HG02678 (cell line): Measurements from ENCODE around the gene MANF.

Experiments
- ATAC-seq: cut with Tn5 transposase; IDR thresholded peaks from one replicate; pipeline ENCODE4 v1.9.1; 2021; ENCODE audit warnings: mild to moderate bottlenecking, moderate library complexity; ENCODE audit not compliant: unreplicated experiment

Gene MANF

GRCh38 chr3:51422211-51422610 lies 37.1 kb downstream of the MANF start:
- ATAC-seq = no peak

DNA sequence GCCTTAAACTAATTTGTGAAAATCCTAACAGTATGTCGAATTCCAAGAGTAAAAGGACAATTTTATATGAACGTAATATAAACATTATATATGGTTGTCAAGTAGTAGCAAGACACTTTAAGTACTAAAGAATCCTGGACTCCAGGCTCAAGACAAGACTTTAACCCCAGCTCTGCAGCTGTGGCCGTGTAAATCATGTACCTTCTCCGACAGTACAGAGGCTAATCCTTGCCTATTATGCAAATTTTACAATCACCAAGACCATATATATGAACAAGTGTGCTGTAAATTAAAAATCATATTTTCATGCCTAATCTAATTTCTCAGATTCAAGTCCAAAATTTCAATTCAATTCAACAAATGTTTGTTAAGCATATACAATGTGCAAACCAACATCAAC lies 41.8 kb downstream of the MANF start:
- no peak for ATAC-seq

- ATAC-seq = no peak
Measured at GRCh38 chr3:51429138-51429537, 44.0 kb downstream of the MANF start.

DNA sequence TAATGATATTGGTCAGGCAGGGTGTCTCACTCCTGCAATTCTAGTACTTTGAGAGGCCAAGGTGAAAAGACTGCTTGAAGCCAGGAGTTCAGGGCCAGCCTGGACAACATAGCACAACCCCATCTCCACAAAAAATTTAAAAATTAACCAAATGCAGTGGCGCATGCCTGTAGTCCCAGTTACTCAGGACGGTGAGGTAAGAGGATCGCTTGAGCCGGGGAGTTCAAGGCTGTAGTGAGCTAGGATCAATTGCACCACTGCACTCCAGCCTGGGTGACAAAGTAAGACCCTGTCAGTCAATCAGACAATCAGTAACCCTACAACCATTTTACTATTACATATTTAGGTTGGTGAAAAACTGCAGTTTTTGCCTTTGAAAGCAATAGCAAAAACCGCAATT lies 49.0 kb downstream of the MANF start:
- no peak for ATAC-seq

- ATAC-seq = no peak
Measured at GRCh38 chr3:51434746-51435327, 49.7 kb downstream of the MANF start.

DNA sequence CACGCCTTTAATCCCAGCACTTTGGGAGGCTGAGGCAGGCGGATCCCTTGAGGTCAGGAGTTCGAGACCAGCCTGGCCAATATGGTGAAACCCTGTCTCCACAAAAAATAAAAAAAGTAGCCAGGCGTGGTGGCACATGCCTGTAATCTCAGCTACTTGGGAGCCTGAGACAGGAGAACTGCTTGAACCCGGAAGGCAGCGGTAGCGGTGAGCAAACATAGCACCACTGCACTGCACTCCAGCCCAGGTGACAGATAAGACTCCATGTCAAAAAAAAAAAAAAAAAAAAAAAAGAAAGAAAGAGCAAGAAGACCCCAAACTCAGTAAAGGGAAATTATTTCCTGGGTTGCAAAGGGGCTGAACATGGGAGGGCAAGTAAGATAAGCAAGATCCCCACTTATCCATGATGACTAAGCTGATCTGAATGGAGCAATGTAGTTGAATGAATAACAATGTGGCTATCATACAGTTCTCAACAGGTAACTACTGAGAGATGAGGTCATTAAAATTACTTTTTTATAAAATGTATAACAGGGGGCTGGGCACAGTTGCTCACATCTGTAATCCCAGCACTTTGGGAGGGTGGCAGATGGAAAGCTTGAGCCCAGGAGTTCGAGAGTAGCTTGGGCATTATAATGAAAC lies 52.0 kb downstream of the MANF start:
- ATAC-seq = no peak
